GM18511 (cell line): ENCODE data around the gene ZNF724.
"Not testable (repeated sequence)": the region's sequence is repeated elsewhere in the genome, so short reads cannot be mapped to it uniquely, and the experiment has no call there.

Experiments used
- ATAC-seq: cut with Tn5 transposase; IDR thresholded peaks from one replicate; pipeline ENCODE4 v1.9.1; 2021; ENCODE audit warnings: mild to moderate bottlenecking, moderate library complexity; ENCODE audit not compliant: unreplicated experiment

ZNF724 gene

GRCh38 chr19:23249911-23250649, at the start of gene ZNF724:
Gene ZNF724 (minus strand): TSS chr19:23250394. CDS start chr19:23250242, 152 bp downstream.
- ATAC-seq = peak; percentile 99

- no peak for ATAC-seq
Measured at GRCh38 chr19:23294141-23294540, 43.9 kb upstream of the ZNF724 start.

GRCh38 chr19:23289966-23290365, 39.8 kb upstream of the ZNF724 start:
- ATAC-seq = not testable (repeated sequence)

- no peak for ATAC-seq
Measured at GRCh38 chr19:23287620-23288019, 37.4 kb upstream of the ZNF724 start.

GRCh38 chr19:23286477-23286876, 36.3 kb upstream of the ZNF724 start:
- ATAC-seq = no peak

- ATAC-seq = no peak
Measured at GRCh38 chr19:23285948-23286347, 35.8 kb upstream of the ZNF724 start.

- not testable (repeated sequence) for ATAC-seq
Measured at GRCh38 chr19:23285326-23285725, 35.1 kb upstream of the ZNF724 start.

GRCh38 chr19:23283925-23284324, 33.7 kb upstream of the ZNF724 start:
- ATAC-seq = no peak

- ATAC-seq = no peak
Measured at GRCh38 chr19:23281663-23282276, 31.6 kb upstream of the ZNF724 start.

- not testable (repeated sequence) for ATAC-seq
Measured at GRCh38 chr19:23278118-23278517, 27.9 kb upstream of the ZNF724 start.

GRCh38 chr19:23273590-23274412, 23.6 kb upstream of the ZNF724 start:
- ATAC-seq = peak; percentile 100

GRCh38 chr19:23273022-23273589, 22.9 kb upstream of the ZNF724 start:
- peak; percentile 2 for ATAC-seq

- no peak for ATAC-seq
Measured at GRCh38 chr19:23263870-23264590, 13.8 kb upstream of the ZNF724 start.

GRCh38 chr19:23263396-23263795, 13.2 kb upstream of the ZNF724 start:
- ATAC-seq = no peak

GRCh38 chr19:23262920-23263319, 12.7 kb upstream of the ZNF724 start:
- no peak for ATAC-seq

GRCh38 chr19:23261496-23262020, 11.4 kb upstream of the ZNF724 start:
- no peak for ATAC-seq

GRCh38 chr19:23260956-23261355, 10.8 kb upstream of the ZNF724 start:
- no peak for ATAC-seq

GRCh38 chr19:23259961-23260360, 9.8 kb upstream of the ZNF724 start:
- ATAC-seq = no peak

- ATAC-seq = no peak
Measured at GRCh38 chr19:23255700-23256099, 5.5 kb upstream of the ZNF724 start.

GRCh38 chr19:23254141-23254910, 4.1 kb upstream of the ZNF724 start:
- no peak for ATAC-seq
